Suprapubic skin (tissue), 3 donors: Measurements from ENCODE around the gene ACAT2.

Experiments used
- EP300 ChIP-seq: sonication (generic); formaldehyde crosslinking; IDR thresholded peaks from one replicate; pipeline ENCODE4 v1.6.1; 2017; ENCODE audit warnings: antibody characterized with exemption
- TF ChIP-seq, protein P1 (sequence below), 2 donors: fragments of 200-600 bp in 1 of 2; fragments of 450-650 bp in 1 of 2; sonication (generic) in 1 of 2; IDR thresholded peaks; one replicate each; pipeline ENCODE4 v1.5.1; 2016 to 2019; ENCODE audit warnings: antibody characterized with exemption in 2 of 2, mild to moderate bottlenecking in 1 of 2, moderate library complexity in 1 of 2

DNA sequence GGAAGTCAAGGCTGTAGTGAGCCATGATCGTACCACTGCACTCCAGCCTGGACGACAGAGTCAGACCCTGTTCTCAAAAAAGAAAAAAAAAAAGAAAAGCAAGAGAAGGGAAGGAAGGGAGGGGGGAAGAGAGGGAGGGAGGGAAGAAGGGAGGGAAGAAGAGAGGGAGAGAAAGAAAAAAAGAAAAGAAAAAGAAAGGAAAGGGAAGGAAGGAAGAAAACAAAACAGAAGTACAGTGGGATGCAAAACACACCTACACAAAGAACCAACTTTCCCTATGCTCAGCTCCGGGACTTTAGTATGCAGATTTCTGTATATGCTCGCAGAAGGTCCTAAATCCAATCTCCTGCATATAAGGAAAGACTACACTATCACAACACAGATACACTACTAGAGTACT, 37.1 kb upstream of the ACAT2 start:
- TF ChIP-seq, protein P1, sequence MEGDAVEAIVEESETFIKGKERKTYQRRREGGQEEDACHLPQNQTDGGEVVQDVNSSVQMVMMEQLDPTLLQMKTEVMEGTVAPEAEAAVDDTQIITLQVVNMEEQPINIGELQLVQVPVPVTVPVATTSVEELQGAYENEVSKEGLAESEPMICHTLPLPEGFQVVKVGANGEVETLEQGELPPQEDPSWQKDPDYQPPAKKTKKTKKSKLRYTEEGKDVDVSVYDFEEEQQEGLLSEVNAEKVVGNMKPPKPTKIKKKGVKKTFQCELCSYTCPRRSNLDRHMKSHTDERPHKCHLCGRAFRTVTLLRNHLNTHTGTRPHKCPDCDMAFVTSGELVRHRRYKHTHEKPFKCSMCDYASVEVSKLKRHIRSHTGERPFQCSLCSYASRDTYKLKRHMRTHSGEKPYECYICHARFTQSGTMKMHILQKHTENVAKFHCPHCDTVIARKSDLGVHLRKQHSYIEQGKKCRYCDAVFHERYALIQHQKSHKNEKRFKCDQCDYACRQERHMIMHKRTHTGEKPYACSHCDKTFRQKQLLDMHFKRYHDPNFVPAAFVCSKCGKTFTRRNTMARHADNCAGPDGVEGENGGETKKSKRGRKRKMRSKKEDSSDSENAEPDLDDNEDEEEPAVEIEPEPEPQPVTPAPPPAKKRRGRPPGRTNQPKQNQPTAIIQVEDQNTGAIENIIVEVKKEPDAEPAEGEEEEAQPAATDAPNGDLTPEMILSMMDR (IDR thresholded peaks at IDR 0.05): no peak
- TF ChIP-seq EP300: no peak
